ENCODE results near the gene STX10. TPM values are rescaled to one million over a fixed set of nuclear protein-coding genes. Genes with fewer than 3 reads are reported as not detected.

Gene STX10
- polyA plus RNA-seq, 1 of the 3 experiments (the other 2 are of a cell fraction) = 163 TPM

DNA sequence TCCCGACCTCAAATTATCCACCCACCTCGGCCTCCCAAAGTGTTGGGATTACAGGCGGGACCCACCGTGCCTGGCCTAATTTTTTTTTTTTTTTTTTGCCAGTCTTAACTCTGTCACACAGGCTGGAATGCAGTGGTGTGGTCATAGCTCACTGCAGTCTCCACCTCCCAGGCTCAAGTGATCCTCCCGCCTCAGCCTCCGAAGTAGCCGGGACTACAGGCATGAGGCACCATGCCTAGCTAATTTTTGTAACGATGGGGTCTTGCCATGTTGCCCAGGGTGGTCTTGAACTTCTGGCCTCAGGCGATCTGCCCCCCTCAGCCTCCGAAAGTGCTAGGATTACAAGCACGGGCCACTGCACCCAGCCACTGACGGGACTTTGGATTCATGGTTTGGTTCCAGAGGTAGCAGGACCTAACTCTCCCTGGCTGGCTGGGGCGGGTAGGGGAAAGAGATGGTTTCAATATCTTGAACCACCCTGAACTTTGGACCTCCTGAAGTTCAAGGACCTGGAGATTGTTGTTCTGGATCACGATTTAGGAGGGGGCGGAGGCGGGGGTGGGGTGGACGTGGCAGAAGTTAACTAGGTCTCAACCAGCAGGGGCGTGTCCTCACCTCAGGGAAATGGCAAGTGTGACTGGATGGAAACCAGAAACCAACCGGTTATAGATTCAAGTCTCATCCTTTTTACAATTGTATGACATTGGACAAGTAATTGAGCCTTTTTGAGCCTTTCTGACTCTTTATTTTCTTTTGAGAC lies 40.8 kb upstream of the STX10 start:
- 91% methylated on average over 19 of the region's 19 CpGs for WGBS (ENCODE audit: low lambda C conversion rate)
- Histone ChIP-seq H3K4me3 (ENCODE audit: low read depth in 2 of 2, low read length in 1 of 2) (no peak overlapping the region), H3K27ac (ENCODE audit: low read depth in 2 of 2, low read length in 1 of 2) (no peak overlapping the region), H3K9ac (no peak overlapping the region), H3K36me3 (replicated peaks in 1 of 2; ENCODE audit: control insufficient read depth in 1 of 2, insufficient read depth in 2 of 2, low read length in 1 of 2) (no peaks in the 10 kb centered on the region), H3K79me2 (ENCODE audit: insufficient read depth) (no peaks in the 10 kb centered on the region), H4K20me1 (ENCODE audit: insufficient read depth) (no peaks in the 10 kb centered on the region), H3K4me1 (ENCODE audit: control insufficient read depth in 1 of 2, insufficient read depth in 2 of 2, low read depth in 1 of 2, low read length in 1 of 2) (no peaks in the 10 kb centered on the region), H3F3A (replicated peaks; ENCODE audit: insufficient read depth) (peaks cover 3% of the 10 kb centered on the region), H3K9me3 (no peaks in the 10 kb centered on the region), H3K9me2 (no peaks in the 10 kb centered on the region), H3K27me3 (ENCODE audit: insufficient read depth) (no peaks in the 10 kb centered on the region), H3K4me2 (no peak overlapping the region), H2AFZ (ENCODE audit: low read depth) (no peak overlapping the region)
- TF ChIP-seq RXRA (IDR thresholded peaks at IDR 0.05; ENCODE audit: borderline replicate concordance, low read depth) = no peak
- no peak for TF ChIP-seq SIN3A (IDR thresholded peaks at IDR 0.05; ENCODE audit: borderline replicate concordance, low read depth, low read length)
- no peak for TF ChIP-seq ELF1 (IDR thresholded peaks at IDR 0.05)
- no peak for TF ChIP-seq NRF1 (IDR thresholded peaks at IDR 0.05; ENCODE audit: low read depth, low read length)
- no peak for TF ChIP-seq TAF1 (IDR thresholded peaks at IDR 0.05; ENCODE audit: borderline replicate concordance, low read depth, low read length)
- no peak for TF ChIP-seq RAD21 (IDR thresholded peaks at IDR 0.05; ENCODE audit: low read length)
- no peak for TF ChIP-seq YY1 (IDR thresholded peaks at IDR 0.05; ENCODE audit: low read depth)
- no peak for TF ChIP-seq TCF12 (IDR thresholded peaks at IDR 0.05)
- TF ChIP-seq POLR2AphosphoS5 (IDR thresholded peaks at IDR 0.05; ENCODE audit: low read depth, low read length) = no peak
- TF ChIP-seq, protein P1, sequence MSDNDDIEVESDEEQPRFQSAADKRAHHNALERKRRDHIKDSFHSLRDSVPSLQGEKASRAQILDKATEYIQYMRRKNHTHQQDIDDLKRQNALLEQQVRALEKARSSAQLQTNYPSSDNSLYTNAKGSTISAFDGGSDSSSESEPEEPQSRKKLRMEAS (IDR thresholded peaks at IDR 0.05; ENCODE audit: low read depth) = no peak
- no peak for TF ChIP-seq MEF2A (IDR thresholded peaks at IDR 0.05; ENCODE audit: borderline replicate concordance, low read depth)
- ChIA-PET POLR2A (no interaction called here), CTCF (no interaction called here)
- DNase-seq = no peak

DNA sequence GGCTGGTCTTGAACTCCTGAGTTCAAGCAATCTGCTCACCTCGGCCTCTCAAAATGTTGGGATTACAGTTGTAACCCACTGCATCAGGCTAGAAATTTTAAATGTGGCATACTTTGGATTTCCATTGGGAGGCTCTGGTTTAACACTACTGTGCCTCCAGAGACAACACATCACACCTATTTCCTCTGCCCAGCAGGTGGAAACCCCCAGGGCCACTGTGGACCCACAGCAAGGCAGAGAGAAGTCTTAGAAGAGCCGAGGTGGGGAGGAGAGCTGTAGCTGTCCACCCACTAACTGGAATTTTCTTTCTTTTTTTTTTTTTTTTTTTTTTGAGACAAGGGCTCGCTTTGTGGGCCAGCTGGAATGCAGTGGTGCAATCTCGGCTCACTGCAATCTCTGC lies 39.4 kb upstream of the STX10 start:
- Histone ChIP-seq H3K36me3 (replicated peaks in 1 of 2; ENCODE audit: control insufficient read depth in 1 of 2, insufficient read depth in 2 of 2, low read length in 1 of 2) (no peaks in the 10 kb centered on the region), H4K20me1 (ENCODE audit: insufficient read depth) (no peaks in the 10 kb centered on the region), H2AFZ (ENCODE audit: low read depth) (no peak overlapping the region), H3K4me1 (ENCODE audit: control insufficient read depth in 1 of 2, insufficient read depth in 2 of 2, low read depth in 1 of 2, low read length in 1 of 2) (no peaks in the 10 kb centered on the region), H3F3A (replicated peaks; ENCODE audit: insufficient read depth) (peaks cover 2% of the 10 kb centered on the region), H3K9me3 (no peaks in the 10 kb centered on the region), H3K4me2 (no peak overlapping the region), H3K9ac (no peak overlapping the region), H3K27me3 (ENCODE audit: insufficient read depth) (no peaks in the 10 kb centered on the region), H3K4me3 (ENCODE audit: low read depth in 2 of 2, low read length in 1 of 2) (no peak overlapping the region), H3K79me2 (ENCODE audit: insufficient read depth) (no peaks in the 10 kb centered on the region), H3K27ac (ENCODE audit: low read depth in 2 of 2, low read length in 1 of 2) (no peak overlapping the region), H3K9me2 (no peaks in the 10 kb centered on the region)
- POLR2A ChIA-PET = no interaction called here
- CTCF ChIA-PET = no interaction called here
- DNase-seq = no peak
- 98% methylated on average over 4 of the region's 4 CpGs for WGBS (ENCODE audit: low lambda C conversion rate)
- TF ChIP-seq EP300 (IDR thresholded peaks at IDR 0.05; ENCODE audit: borderline replicate concordance in 1 of 2, low read depth in 1 of 2, low read length in 1 of 2) (no peak), RAD21 (IDR thresholded peaks at IDR 0.05; ENCODE audit: low read length) (no peak), YY1 (IDR thresholded peaks at IDR 0.05; ENCODE audit: low read depth) (no peak), NRF1 (IDR thresholded peaks at IDR 0.05; ENCODE audit: low read depth, low read length) (no peak), FOXM1 (IDR thresholded peaks at IDR 0.05; ENCODE audit: low read depth) (no peak), RFX5 (IDR thresholded peaks at IDR 0.05; ENCODE audit: low read length) (no peak), GABPA (IDR thresholded peaks at IDR 0.05; ENCODE audit: low read depth) (no peak)
